NCI-H526 treated with DMSO at 0.1 percent for 48 hours (cell line): Measurements from ENCODE around the gene MROH9.

Experiments
- DNase-seq: peaks from one replicate; lab custom pipeline; 2025; lab: John Stamatoyannopoulos, UW

MROH9 gene

DNA sequence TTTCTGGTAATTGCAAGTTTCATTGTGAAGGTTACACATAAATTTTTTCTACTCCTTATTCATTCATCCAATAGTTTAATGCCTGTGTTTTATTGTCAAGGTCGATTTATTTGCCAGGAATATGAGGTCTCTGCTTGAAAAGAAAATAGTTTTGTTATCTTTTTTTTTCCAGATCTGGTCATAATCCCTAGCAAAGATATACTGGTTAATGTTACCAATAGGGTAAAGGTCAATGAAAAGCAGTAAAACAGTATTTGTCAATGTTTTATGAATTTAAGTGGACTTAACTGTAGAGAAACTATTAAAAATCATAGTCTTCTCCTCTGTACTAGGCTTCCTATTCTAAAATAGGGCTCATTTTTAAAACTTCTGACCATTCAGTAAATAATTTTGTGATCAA is 147.3 kb downstream of the MROH9 start:
- DNase-seq = no peak

DNA sequence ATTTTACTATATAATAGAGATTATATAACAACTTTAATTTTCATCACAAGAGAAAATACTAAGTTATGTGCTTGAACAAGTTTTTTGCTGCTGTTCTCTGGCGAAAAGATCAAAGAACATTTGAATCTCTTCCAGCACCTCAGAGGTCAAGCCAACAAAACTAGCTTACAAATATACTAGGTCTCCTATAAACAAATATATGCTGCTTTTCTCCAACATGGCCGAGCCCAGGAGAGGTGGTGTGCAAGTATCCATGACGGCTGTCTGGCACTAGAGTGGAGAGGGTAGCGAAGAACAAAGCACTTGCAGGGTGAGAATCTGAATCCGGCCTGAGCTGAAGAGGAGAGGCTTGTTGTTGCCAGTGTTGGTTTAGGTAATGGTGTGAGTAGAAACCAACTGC is 147.9 kb downstream of the MROH9 start:
- no peak for DNase-seq

DNA sequence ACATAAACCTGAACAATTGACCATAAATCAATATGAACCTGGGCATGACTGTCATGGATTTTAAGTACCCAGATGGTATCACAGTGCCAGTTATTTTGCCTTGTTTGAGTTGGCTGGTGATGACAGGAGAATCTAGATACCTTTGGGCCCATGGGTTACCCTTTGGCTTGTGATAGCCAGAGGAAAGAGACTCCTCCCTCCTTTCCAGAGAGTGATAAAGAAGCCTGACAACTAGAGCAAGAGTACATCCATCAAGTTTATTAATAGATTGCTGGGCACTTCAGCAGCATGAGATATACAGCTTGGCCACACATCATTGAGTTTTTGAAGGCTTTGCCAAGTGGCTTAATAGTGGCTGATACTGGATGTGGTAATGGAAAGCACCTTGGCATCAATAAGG is 148.8 kb downstream of the MROH9 start:
- no peak for DNase-seq

DNA sequence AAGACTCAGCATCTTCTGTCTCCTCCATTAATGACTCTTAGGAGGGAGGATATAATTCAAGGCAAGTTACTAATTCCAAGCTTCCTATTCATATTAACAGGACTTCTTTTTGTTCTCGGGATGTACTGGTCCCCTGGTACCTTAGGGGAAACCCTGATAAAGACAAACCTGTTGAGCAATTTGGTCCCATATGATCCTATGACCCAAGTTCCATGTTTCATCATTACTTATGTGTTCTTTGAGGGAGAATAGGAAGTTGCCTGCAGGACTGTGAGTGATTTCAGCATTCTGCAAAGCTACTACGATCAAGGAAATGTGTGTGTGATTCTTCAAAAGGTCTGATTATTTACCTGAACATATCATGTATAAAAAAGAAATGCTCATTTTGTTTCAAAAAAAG is 149.5 kb downstream of the MROH9 start:
- DNase-seq = no peak

DNA sequence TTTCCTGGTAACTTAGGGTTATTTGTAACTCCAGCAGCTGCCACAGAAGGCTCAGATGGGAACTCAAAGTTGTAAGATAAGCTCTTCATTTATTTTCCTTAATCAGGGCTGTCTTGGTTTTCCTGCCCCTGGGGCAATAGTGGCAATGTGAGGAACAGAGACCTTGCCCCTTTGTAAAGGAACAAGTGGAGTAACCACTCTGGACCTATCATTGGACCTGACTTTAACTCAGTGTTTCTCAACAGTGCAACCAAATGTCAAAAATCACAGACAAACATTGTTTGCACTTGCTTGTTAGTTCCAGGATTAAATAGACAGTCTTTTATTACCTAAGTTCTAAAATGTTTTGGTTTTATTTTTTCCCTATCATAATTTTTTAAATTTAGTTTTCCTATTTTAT is 152.6 kb downstream of the MROH9 start:
- DNase-seq = no peak

DNA sequence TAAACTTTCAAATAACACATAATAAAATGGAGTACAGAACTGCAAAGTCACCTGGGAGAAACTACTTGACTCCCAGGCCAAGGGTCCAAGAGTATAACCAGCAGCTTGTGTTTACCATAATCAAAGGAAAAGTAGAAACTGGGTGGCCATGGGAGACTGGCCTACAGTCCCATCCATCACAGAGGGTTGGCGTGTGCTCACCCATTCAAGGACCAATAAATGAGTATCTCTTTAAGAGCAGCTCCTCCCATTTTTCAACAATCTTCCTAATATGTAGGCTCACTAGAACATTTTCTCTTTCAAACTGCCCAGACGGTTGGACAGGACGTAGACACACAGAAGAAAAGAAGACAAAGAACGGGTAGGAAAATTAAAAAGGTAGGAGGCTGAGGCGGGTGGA is 155.3 kb downstream of the MROH9 start, which contains the start of gene FMO3:
FMO3 (plus strand) TSS at position 302 of the 400 bp plus-strand sequence. CDS start 1,754 bp downstream, outside the sequence.
- no peak for DNase-seq

DNA sequence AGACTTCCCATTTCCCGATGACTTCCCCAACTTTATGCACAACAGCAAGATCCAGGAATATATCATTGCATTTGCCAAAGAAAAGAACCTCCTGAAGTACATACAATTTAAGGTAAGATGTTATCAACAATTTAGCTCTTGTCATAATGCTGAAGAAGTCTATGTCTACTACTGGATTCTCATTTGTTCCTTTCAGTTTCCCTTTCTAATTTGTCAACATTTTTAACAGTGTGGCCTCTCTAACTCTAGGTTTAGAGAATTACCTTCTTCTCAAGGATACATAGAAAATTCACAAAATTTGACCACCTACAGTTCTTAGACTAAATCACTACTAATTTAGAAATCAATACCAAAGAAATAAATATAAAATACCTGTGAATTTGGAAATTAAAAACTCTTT is 168.5 kb downstream of the MROH9 start:
- DNase-seq = no peak

DNA sequence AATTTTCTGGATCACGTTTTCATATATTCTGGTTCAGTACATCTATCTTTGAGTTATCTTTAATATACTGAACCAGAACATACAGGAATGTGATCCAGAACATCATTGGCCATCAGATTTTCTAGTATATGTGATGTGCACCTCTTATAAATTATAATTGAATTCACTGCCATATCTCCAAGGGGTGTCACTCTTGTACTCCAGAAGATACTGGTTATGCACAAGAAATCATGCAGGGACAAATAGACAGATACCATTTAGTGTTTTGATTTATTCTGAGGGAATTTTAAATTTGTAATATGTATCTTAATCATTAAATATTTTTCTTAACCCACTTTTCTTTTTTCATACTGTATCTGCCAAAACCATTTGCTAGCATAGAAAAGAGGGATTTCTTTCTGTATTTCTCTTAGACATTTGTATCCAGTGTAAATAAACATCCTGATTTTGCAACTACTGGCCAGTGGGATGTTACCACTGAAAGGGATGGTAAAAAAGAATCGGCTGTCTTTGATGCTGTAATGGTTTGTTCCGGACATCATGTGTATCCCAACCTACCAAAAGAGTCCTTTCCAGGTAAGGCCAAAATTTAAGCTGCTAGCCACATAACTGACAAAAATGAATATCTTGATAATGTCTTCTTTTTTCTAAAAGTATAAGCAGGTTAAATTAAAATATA is 172.1 kb downstream of the MROH9 start:
- DNase-seq = no peak

DNA sequence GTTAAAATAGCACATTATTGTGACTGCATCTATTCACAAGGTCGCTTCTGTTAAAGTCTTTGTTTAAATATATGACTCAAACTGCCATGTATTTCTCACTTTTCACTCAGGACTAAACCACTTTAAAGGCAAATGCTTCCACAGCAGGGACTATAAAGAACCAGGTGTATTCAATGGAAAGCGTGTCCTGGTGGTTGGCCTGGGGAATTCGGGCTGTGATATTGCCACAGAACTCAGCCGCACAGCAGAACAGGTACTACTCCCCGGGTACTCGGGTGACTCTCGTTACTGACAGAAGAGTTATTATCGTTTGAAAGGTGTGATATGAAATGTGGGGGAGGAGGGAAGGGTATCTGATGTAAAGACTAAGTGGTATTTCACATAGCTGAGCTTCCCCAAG is 172.6 kb downstream of the MROH9 start:
- DNase-seq = no peak

DNA sequence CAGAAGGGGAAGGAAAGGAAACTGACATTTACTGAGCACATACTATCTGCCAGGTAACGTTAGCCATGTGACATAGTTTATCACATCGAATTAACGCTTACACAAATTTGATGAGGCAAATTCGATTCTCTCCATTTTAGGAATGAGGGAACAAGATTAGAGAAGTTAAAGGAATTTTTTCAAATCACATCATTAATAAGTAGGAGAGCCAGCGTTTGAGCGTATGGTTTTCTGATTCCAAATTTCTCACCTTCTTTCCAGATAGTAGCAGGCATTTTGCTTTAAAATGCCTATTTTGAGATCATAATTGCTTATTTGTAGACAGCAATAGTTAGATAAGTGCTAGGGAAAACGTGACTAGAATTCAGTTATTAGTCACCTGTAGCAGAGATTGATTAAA is 174.6 kb downstream of the MROH9 start:
- no peak for DNase-seq

DNA sequence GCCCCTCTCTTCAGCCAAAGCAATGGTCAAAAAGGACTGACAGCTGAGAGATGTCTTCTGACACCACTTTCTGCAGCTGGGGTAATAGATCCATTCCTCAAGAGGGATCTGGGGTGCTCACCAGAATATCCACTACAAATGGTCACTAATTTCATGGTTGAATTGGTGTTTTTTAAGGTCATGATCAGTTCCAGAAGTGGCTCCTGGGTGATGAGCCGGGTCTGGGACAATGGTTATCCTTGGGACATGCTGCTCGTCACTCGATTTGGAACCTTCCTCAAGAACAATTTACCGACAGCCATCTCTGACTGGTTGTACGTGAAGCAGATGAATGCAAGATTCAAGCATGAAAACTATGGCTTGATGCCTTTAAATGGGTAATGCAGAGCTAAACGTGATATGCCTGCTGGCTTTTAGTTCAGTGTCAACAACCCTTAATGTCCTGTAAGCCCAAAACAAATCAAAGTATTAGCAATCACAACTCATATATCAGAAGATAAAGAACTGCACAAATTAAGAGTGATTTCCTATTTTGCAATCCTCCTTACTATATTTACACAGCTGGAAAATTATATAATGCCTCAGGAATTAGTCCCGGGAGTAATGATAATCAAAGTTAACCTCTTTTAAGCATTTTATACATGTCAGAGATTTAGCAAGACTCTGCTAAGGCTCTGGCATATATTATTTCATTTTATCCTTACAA is 175.4 kb downstream of the MROH9 start:
- DNase-seq = no peak

DNA sequence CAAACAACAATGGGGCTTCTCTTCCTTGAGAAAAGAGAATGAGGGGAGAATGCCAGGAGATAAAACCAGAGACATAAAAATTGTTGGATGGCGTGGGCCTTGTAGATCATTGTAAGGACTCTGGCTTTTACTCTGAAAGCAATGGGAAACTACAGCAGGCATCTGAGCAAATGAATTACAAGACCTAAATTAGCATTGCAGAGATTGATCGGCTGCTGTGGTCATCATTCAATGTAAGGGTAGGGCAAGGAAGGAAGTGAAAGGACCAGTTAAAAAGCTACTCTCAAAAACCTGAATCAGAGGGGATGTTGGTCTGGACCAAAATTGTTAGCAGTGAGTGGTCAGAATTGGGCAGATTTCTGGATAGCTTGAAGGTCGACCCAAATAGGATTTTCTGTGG is 176.8 kb downstream of the MROH9 start:
- no peak for DNase-seq

DNA sequence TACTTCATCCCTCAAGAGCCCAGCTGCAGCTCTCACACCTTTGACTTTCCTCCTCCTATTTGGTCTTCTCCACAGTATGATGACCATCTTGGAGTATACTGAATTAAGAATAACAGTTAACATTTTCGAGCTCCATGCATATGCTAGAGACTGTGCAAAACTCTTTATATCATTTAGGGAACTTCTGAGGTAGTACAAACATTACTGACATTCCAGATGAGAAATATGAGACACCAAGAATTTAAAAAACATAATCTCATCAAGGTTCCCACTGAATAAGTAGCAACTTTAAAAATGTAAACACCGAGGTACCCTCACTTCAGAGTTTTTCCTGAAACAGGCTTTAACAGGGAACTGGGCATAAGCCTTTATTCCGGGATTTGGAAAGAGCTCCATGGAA is 178.0 kb downstream of the MROH9 start:
- DNase-seq = no peak
